IPS-18a (cell line): ENCODE measurements around the gene RIT2.

Source experiments
- H3K27ac ChIP-seq: one replicate; pipeline ENCODE4 v1.5.1; 2013; ENCODE audit warnings: low read length
- H3K27me3 ChIP-seq: one replicate; pipeline ENCODE4 v1.6.1; 2013; ENCODE audit warnings: mild to moderate bottlenecking, low read length; ENCODE audit not compliant: control insufficient read depth, insufficient read depth
- H3K36me3 ChIP-seq: one replicate; pipeline ENCODE4 v1.6.1; 2013; ENCODE audit warnings: low read depth, low read length; ENCODE audit not compliant: control insufficient read depth
- H3K4me1 ChIP-seq: one replicate; pipeline ENCODE4 v1.6.1; 2013; ENCODE audit warnings: low read depth, low read length; ENCODE audit not compliant: control insufficient read depth
- H3K4me3 ChIP-seq: one replicate; pipeline ENCODE4 v1.5.1; 2013; ENCODE audit warnings: low read length
- H3K9ac ChIP-seq: one replicate; pipeline ENCODE4 v1.6.1; 2013; ENCODE audit warnings: mild to moderate bottlenecking, low read length, moderate library complexity
- H3K9me3 ChIP-seq: one replicate; pipeline ENCODE4 v1.6.1; 2013; ENCODE audit warnings: low read depth, low read length; ENCODE audit not compliant: control insufficient read depth

RIT2 gene

DNA sequence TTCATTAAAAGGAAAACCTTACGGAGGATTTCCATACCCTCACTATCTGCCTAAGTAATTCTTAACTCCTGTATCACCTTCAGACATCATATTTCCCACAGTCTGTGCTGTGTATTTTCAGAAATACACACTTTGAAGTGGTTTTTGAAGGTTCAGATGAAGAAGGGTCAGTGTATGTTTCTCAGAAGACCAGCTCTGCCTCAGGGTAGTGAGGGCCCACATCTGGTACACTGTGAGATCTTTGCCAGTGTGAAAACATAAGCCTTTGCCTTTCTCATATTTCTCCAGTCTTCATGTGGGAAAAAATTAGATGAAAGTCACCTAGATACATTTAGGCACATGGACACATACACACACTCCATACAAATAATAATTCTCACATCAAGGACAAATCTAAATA is 408.4 kb downstream of the RIT2 start:
- no peaks in the 10 kb centered on the region for H3K36me3 ChIP-seq
- no peaks in the 10 kb centered on the region for H3K9me3 ChIP-seq
- H3K9ac ChIP-seq: no peak overlapping the region
- H3K4me1 ChIP-seq: no peaks in the 10 kb centered on the region
- H3K4me3 ChIP-seq: no peak overlapping the region
- H3K27me3 ChIP-seq: no peaks in the 10 kb centered on the region
- H3K27ac ChIP-seq: no peak overlapping the region

DNA sequence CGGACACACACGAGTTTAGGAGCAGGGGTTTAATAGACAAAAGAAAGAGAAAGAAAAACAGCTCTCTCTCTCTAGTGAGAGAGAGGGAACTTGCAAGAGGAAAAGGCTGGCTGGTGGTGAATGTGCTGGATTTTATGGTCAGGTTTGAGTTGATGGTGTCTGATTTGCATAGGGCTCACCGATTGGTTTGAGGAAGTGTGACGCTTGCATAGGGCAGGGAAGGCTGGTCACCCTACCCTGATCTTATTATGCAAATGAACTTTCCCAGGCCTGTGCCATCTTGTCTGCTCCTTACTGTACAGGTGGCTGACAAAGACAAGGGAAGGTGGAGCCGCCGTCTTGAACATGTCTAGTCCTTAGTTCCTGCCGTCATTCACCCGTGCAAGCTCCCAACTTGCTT is 408.9 kb downstream of the RIT2 start:
- H3K4me3 ChIP-seq: no peak overlapping the region
- H3K9me3 ChIP-seq: no peaks in the 10 kb centered on the region
- H3K27me3 ChIP-seq: no peaks in the 10 kb centered on the region
- no peak overlapping the region for H3K9ac ChIP-seq
- no peaks in the 10 kb centered on the region for H3K4me1 ChIP-seq
- H3K27ac ChIP-seq: no peak overlapping the region
- H3K36me3 ChIP-seq: no peaks in the 10 kb centered on the region

GRCh38 chr18:42706029-42706608 is 409.4 kb downstream of the RIT2 start:
- Histone ChIP-seq H3K9me3 (no peaks in the 10 kb centered on the region), H3K27me3 (no peaks in the 10 kb centered on the region), H3K36me3 (no peaks in the 10 kb centered on the region), H3K4me1 (no peaks in the 10 kb centered on the region), H3K27ac (no peak overlapping the region), H3K9ac (no peak overlapping the region), H3K4me3 (no peak overlapping the region)
